CD4-positive, alpha-beta T cell (primary cell): ENCODE data around the gene RAPGEF3. TPM values are rescaled to one million over a fixed set of nuclear protein-coding genes. Genes with fewer than 3 reads are reported as not detected.
A peak's percentile ranks its signal among the peaks of the same experiment; 100 is the strongest.

ENCODE experiments used
- ATAC-seq: fragments of 200-7000 bp; cut with Tn5 transposase; one replicate; pipeline ENCODE4 v1.10.0; 2022; ENCODE audit warnings: mild to moderate bottlenecking; ENCODE audit not compliant: poor library complexity
- CTCF ChIA-PET: fragments of 350-600 bp; sonication (Branson Sonifier 250); formaldehyde crosslinking; loops from one replicate; lab custom pipeline; 2021; ENCODE audit warnings: antibody characterized with exemption, inconsistent platforms; lab: Charles Lee
- POLR2A ChIA-PET: fragments of 350-600 bp; sonication (Branson Sonifier 250); formaldehyde crosslinking; loops from one replicate; lab custom pipeline; 2021; ENCODE audit warnings: antibody characterized with exemption, inconsistent platforms; lab: Charles Lee
- DNase-seq, 14 experiments: peaks; one replicate each; pipeline ENCODE4 v3.0.0-alpha.2; 2013 to 2020; ENCODE audit warnings: mixed read lengths in 2 of 14
- H3K27ac ChIP-seq, 2 donors: one replicate each; pipeline versions ENCODE4 v1.5.1 to v1.7.0; 2013; ENCODE audit warnings: low read length in 2 of 2, low read depth in 1 of 2, mild to moderate bottlenecking in 1 of 2
- H3K27me3 ChIP-seq, 2 experiments: 1 replicate in 1 of 2; 2 replicates in 1 of 2; pipeline versions ENCODE4 v1.6.1 to v1.7.0; 2013; ENCODE audit warnings: low read length in 2 of 2, control low read depth in 1 of 2, mild to moderate bottlenecking in 1 of 2, moderate library complexity in 1 of 2; ENCODE audit not compliant: insufficient read depth in 2 of 2, control insufficient read depth in 1 of 2
- H3K36me3 ChIP-seq: one replicate; pipeline ENCODE4 v1.6.1; 2013; ENCODE audit warnings: low read length, control low read depth; ENCODE audit not compliant: insufficient read depth
- H3K4me1 ChIP-seq: one replicate; pipeline ENCODE4 v1.6.1; 2013; ENCODE audit warnings: low read length, control low read depth; ENCODE audit not compliant: insufficient read depth
- H3K4me3 ChIP-seq: one replicate; pipeline ENCODE4 v1.5.1; 2013; ENCODE audit warnings: mild to moderate bottlenecking, low read length, moderate library complexity
- H3K9me3 ChIP-seq, 2 experiments: 1 replicate in 1 of 2; 2 replicates in 1 of 2; pipeline versions ENCODE4 v1.6.1 to v1.7.0; 2013; ENCODE audit warnings: low read length in 2 of 2, mild to moderate bottlenecking in 2 of 2, control low read depth in 1 of 2, moderate library complexity in 1 of 2; ENCODE audit not compliant: control insufficient read depth in 1 of 2, insufficient read depth in 1 of 2
- H3K27ac Mint-ChIP-seq: one replicate; pipeline ENCODE4 v1.8.0; 2020; ENCODE audit warnings: mixed read lengths
- H3K27me3 Mint-ChIP-seq: one replicate; pipeline ENCODE4 v1.8.0; 2021; ENCODE audit warnings: mixed read lengths
- H3K36me3 Mint-ChIP-seq: one replicate; pipeline ENCODE4 v1.8.0; 2021; ENCODE audit warnings: low read depth, mixed read lengths
- H3K4me1 Mint-ChIP-seq: one replicate; pipeline ENCODE4 v1.8.0; 2021; ENCODE audit warnings: low read depth, mixed read lengths
- H3K4me3 Mint-ChIP-seq: one replicate; pipeline ENCODE4 v1.8.0; 2020; ENCODE audit warnings: mild to moderate bottlenecking, mixed read lengths
- H3K9me3 Mint-ChIP-seq: one replicate; pipeline ENCODE4 v1.8.0; 2020; ENCODE audit warnings: mixed read lengths
- intact Hi-C, 2 experiments: fragments of 100-400 bp; cut with DNase I in 1 of 2; cut with micrococcal nuclease in 1 of 2; formaldehyde crosslinking; loops; one replicate each; pipeline versions ENCODE4 v1.15.1 to v1.9.0; 2023 to 2025; cut with DNase I, micrococcal nuclease
- total RNA-seq, 174 experiments: library from RNA in 2 of 174; stranded (reverse) in 2 of 174; gene quantifications; one replicate each; pipeline ENCODE4 v1.2.3 and lab custom pipeline; 2021 to 2026
- TF ChIP-seq, protein P1 (sequence below): fragments of 200-600 bp; IDR thresholded peaks from one replicate; pipeline ENCODE4 v1.8.0; 2022; ENCODE audit warnings: antibody characterized with exemption, mild to moderate bottlenecking

RAPGEF3 gene
- total RNA-seq, 2 experiments from 2014 or later: 0.17 to 0.33 TPM

DNA sequence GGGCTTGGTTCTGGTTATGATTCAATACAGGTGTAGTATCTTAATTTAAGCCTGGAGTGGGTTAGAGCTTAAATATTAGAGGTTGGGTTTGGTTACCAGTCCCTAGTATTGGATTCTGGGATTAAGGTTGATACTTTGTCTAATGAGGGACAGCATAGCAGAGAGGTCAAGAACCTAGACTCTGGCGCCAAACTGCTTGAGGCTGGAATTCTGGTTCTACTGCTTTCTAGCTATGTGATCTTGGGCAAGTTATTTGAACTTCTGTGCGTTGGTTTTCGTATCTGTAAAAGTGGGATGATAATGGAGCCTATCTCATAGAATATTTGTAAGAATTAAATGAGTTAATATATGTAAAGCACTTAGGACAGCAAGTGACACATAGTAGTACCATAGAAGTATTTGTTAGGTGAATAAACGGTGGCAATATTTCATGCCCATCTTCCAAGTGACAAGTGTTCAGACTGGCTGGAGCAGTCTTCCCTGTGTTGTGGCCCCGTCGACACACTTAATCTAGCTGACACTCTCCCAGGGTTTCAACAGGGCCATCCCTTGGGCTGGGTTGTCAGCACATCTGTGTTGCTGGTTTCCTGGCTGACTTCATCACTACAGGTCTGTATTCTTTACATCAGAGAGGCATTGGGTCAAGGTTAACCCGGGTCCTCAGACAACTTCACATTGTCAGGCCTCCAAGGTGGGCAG is 36.4 kb downstream of the RAPGEF3 start:
- Mint-ChIP-seq H3K4me1 (peaks cover 20% of the 10 kb centered on the region), H3K9me3 (no peaks in the 10 kb centered on the region), H3K36me3 (no peaks in the 10 kb centered on the region), H3K27ac (no peak overlapping the region), H3K27me3 (no peaks in the 10 kb centered on the region), H3K4me3 (no peak overlapping the region)
- DNase-seq: no peak
- TF ChIP-seq, protein P1, sequence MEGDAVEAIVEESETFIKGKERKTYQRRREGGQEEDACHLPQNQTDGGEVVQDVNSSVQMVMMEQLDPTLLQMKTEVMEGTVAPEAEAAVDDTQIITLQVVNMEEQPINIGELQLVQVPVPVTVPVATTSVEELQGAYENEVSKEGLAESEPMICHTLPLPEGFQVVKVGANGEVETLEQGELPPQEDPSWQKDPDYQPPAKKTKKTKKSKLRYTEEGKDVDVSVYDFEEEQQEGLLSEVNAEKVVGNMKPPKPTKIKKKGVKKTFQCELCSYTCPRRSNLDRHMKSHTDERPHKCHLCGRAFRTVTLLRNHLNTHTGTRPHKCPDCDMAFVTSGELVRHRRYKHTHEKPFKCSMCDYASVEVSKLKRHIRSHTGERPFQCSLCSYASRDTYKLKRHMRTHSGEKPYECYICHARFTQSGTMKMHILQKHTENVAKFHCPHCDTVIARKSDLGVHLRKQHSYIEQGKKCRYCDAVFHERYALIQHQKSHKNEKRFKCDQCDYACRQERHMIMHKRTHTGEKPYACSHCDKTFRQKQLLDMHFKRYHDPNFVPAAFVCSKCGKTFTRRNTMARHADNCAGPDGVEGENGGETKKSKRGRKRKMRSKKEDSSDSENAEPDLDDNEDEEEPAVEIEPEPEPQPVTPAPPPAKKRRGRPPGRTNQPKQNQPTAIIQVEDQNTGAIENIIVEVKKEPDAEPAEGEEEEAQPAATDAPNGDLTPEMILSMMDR: no peak
- CTCF ChIA-PET: interaction anchor here (1.0 to 1.3 kb wide), 2 partner anchors 45 to 57 kb away, joined by 3 read pairs; no protein-coding TSS in a partner anchor
- Histone ChIP-seq H3K36me3 (no peaks in the 10 kb centered on the region), H3K9me3 (no peaks in the 10 kb centered on the region), H3K4me1 (peaks cover 21% of the 10 kb centered on the region), H3K27ac (no peak overlapping the region), H3K4me3 (no peak overlapping the region), H3K27me3 (no peaks in the 10 kb centered on the region)
- ATAC-seq: no peak
- POLR2A ChIA-PET: interaction anchor here (1.1 kb wide), 1 partner anchor 91 kb away, joined by 3 read pairs; no protein-coding TSS in a partner anchor
- intact Hi-C loops: no loop called here

DNA sequence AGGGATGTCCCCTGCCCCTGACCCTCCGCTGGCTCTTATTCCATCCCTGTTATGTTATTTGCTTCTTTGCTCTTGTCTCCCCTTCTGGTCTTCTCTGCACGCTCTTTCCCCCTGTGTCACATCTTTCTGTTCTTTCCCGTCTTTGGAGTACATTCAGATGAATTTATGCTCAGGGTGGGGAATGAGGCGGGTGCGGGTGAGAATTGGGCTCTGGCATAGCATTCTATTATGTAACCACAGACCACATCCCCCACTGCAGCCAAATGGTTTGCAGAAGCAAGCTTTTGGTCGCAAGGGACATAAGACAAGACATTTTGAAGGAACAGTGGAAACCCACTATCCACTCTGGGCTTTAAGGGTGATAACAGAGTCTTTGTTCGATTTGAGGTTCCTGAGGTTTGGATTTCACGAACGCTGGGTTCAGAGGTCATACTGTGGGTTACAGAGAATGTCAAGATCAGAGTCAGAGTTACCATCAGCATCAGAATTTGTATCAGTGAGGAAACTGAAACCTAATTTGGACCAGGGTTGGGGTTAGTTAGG is 37.2 kb downstream of the RAPGEF3 start:
- Mint-ChIP-seq H3K36me3 (no peaks in the 10 kb centered on the region), H3K27ac (no peak overlapping the region), H3K27me3 (no peaks in the 10 kb centered on the region), H3K4me3 (no peak overlapping the region), H3K9me3 (no peaks in the 10 kb centered on the region), H3K4me1 (peaks cover 27% of the 10 kb centered on the region)
- POLR2A ChIA-PET: interaction anchor here (1.1 kb wide), 1 partner anchor 91 kb away, joined by 3 read pairs; no protein-coding TSS in a partner anchor
- intact Hi-C loops: no loop called here
- H3K4me3 ChIP-seq: no peak overlapping the region
- CTCF ChIA-PET: interaction anchor here (1.0 to 1.2 kb wide), 2 partner anchors 45 to 46 kb away, joined by 3 read pairs; no protein-coding TSS in a partner anchor
- TF ChIP-seq, protein P1: no peak
- DNase-seq (peak in 1 of 14 experiments; percentile 72), ATAC-seq (no peak)
- no peaks in the 10 kb centered on the region for H3K36me3 ChIP-seq
- H3K9me3 ChIP-seq: no peaks in the 10 kb centered on the region
- no peak overlapping the region for H3K27ac ChIP-seq
- no peaks in the 10 kb centered on the region for H3K27me3 ChIP-seq
- H3K4me1 ChIP-seq: peaks cover 28% of the 10 kb centered on the region

DNA sequence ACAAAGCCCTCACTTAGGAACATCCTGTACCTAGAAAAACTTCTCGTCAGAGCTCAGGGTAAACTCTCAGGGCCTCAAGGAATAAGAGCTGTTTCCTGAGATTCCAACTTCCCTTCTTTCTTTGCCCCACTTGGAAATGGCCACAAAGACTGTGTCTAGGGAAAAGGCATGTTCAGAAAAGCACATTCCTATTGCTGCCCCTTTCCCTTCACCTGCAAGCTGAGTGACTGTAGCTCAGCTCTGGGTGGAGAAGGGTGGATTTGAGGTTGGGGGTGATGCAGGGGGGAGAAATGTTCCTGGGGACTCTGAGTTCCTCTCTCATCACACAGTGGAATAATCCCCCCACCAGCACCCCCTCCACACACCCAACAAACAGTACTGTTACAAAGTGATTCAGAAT is 40.1 kb downstream of the RAPGEF3 start:
- Histone ChIP-seq H3K4me3 (no peak overlapping the region), H3K36me3 (no peaks in the 10 kb centered on the region), H3K9me3 (no peaks in the 10 kb centered on the region), H3K27me3 (no peaks in the 10 kb centered on the region), H3K4me1 (peaks cover 37% of the 10 kb centered on the region), H3K27ac (no peak overlapping the region)
- intact Hi-C loops: loop anchor here (5.0 to 10.0 kb wide), 5 partner anchors 229 to 896 kb away; partner anchors contain the start of genes TMEM106C (in 1 of the 2) and ZNF641 (in 1 of the 2)
- Mint-ChIP-seq H3K4me1 (peaks cover 36% of the 10 kb centered on the region), H3K9me3 (no peaks in the 10 kb centered on the region), H3K4me3 (no peak overlapping the region), H3K27me3 (no peaks in the 10 kb centered on the region), H3K27ac (peak overlapping the region; percentile 89), H3K36me3 (no peaks in the 10 kb centered on the region)
- POLR2A ChIA-PET: interaction anchor here (1.2 to 1.9 kb wide), 3 partner anchors 11 to 89 kb away, joined by 3 to 4 read pairs (median 3); no protein-coding TSS in a partner anchor
- TF ChIP-seq, protein P1: no peak
- ATAC-seq (no peak), DNase-seq (no peak)
- CTCF ChIA-PET: interaction anchor here (1.1 to 2.7 kb wide), 3 partner anchors 48 to 121 kb away, joined by 5 to 8 read pairs (median 5); no protein-coding TSS in a partner anchor
